Ureter (tissue), 1 donor: ENCODE data around the gene RAP1B. TPM values are rescaled to one million over a fixed set of nuclear protein-coding genes. Genes with fewer than 3 reads are reported as not detected.

Experiments used
- DNase-seq: peaks from one replicate; pipeline ENCODE4 v3.0.0-alpha.2; 2020; ENCODE audit warnings: low spot score
- total RNA-seq: library from RNA; stranded (reverse); gene quantifications from one replicate; pipeline ENCODE4 v1.2.4, GENCODE V29; 2023
- donor health status: DM: yes; HTN: yes; CAD: no.

RAP1B gene
- total RNA-seq, 1 donor from 2014 or later = 198 TPM

- DNase-seq = no peak
Measured at GRCh38 chr12:68612202-68612601, 1.5 kb downstream of the RAP1B start.

GRCh38 chr12:68612697-68613096 lies 2.0 kb downstream of the RAP1B start:
- DNase-seq = no peak

GRCh38 chr12:68613209-68613904 lies 2.7 kb downstream of the RAP1B start:
- DNase-seq = no peak

- no peak for DNase-seq
Measured at GRCh38 chr12:68614105-68614679, 3.5 kb downstream of the RAP1B start.

- DNase-seq = no peak
Measured at GRCh38 chr12:68614769-68615168, 4.1 kb downstream of the RAP1B start.

GRCh38 chr12:68617160-68617926 lies 6.6 kb downstream of the RAP1B start:
- no peak for DNase-seq

GRCh38 chr12:68619541-68619940 lies 8.8 kb downstream of the RAP1B start:
- no peak for DNase-seq

- DNase-seq = no peak
Measured at GRCh38 chr12:68620519-68621471, 10.1 kb downstream of the RAP1B start.

- DNase-seq = no peak
Measured at GRCh38 chr12:68621472-68622081, 10.9 kb downstream of the RAP1B start.

GRCh38 chr12:68622250-68622649 lies 11.6 kb downstream of the RAP1B start:
- no peak for DNase-seq

GRCh38 chr12:68623059-68623458 lies 12.4 kb downstream of the RAP1B start:
- no peak for DNase-seq

GRCh38 chr12:68623984-68624383 lies 13.3 kb downstream of the RAP1B start:
- no peak for DNase-seq

- no peak for DNase-seq
Measured at GRCh38 chr12:68624933-68625332, 14.2 kb downstream of the RAP1B start.

GRCh38 chr12:68627673-68628319 lies 17.1 kb downstream of the RAP1B start:
- no peak for DNase-seq

GRCh38 chr12:68628698-68629097 lies 18.0 kb downstream of the RAP1B start:
- DNase-seq = no peak

GRCh38 chr12:68630050-68630449 lies 19.4 kb downstream of the RAP1B start:
- no peak for DNase-seq

GRCh38 chr12:68630598-68630997 lies 19.9 kb downstream of the RAP1B start:
- no peak for DNase-seq

GRCh38 chr12:68631227-68631626 lies 20.5 kb downstream of the RAP1B start:
- DNase-seq = no peak

- no peak for DNase-seq
Measured at GRCh38 chr12:68632486-68632885, 21.8 kb downstream of the RAP1B start.

- no peak for DNase-seq
Measured at GRCh38 chr12:68633614-68634558, 23.2 kb downstream of the RAP1B start.
